ENCODE data around the gene NT5C3A.

The NT5C3A gene

GRCh38 chr7:33054261-33054964, 8.2 kb downstream of the NT5C3A start:
- H3K4me3 ChIP-seq (replicated peaks in 1 of 2; ENCODE audit: low read depth in 2 of 2, low read length in 2 of 2), result no peak overlapping the region
- peak in 1 of 2 donors; percentile 52 for DNase-seq (ENCODE audit: low read depth in 2 of 2)

GRCh38 chr7:33053721-33054120, 8.9 kb downstream of the NT5C3A start:
- DNase-seq (ENCODE audit: low read depth in 2 of 2), result no peak
- no peak for TF ChIP-seq CTCF (IDR thresholded peaks at IDR 0.05; ENCODE audit: low read depth, low read length)
- H3K4me3 ChIP-seq (replicated peaks in 1 of 2; ENCODE audit: low read depth in 2 of 2, low read length in 2 of 2), result no peak overlapping the region

More at GRCh38 chr7:33054261-33054964, 8.2 kb downstream of the NT5C3A start:
- TF ChIP-seq CTCF (IDR thresholded peaks at IDR 0.05; ENCODE audit: low read depth, low read length), result no peak

- DNase-seq (ENCODE audit: low read depth in 2 of 2), result peak; percentile 65 to 67
- no peak overlapping the region for H3K4me3 ChIP-seq (replicated peaks in 1 of 2; ENCODE audit: low read depth in 2 of 2, low read length in 2 of 2)
- TF ChIP-seq CTCF (IDR thresholded peaks at IDR 0.05; ENCODE audit: low read depth, low read length), result peak; percentile 57
Measured at GRCh38 chr7:33050535-33051318, 11.8 kb downstream of the NT5C3A start.

GRCh38 chr7:33048704-33049103, 13.9 kb downstream of the NT5C3A start:
- H3K4me3 ChIP-seq (replicated peaks in 1 of 2; ENCODE audit: low read depth in 2 of 2, low read length in 2 of 2), result no peak overlapping the region
- DNase-seq (ENCODE audit: low read depth in 2 of 2), result no peak
- TF ChIP-seq CTCF (IDR thresholded peaks at IDR 0.05; ENCODE audit: low read depth, low read length), result no peak

GRCh38 chr7:33048257-33048656, 14.3 kb downstream of the NT5C3A start:
- no peak overlapping the region for H3K4me3 ChIP-seq (replicated peaks in 1 of 2; ENCODE audit: low read depth in 2 of 2, low read length in 2 of 2)
- no peak for DNase-seq (ENCODE audit: low read depth in 2 of 2)
- TF ChIP-seq CTCF (IDR thresholded peaks at IDR 0.05; ENCODE audit: low read depth, low read length), result no peak

GRCh38 chr7:33044986-33045385, 17.6 kb downstream of the NT5C3A start:
- TF ChIP-seq CTCF (IDR thresholded peaks at IDR 0.05; ENCODE audit: low read depth, low read length), result no peak
- peak; percentile 15 to 31 for DNase-seq (ENCODE audit: low read depth in 2 of 2)

More at GRCh38 chr7:33044986-33045385, 17.6 kb downstream of the NT5C3A start:
- no peak overlapping the region for H3K4me3 ChIP-seq (replicated peaks in 1 of 2; ENCODE audit: low read depth in 2 of 2, low read length in 2 of 2)
